ENCODE results near the gene GPN2. TPM values are rescaled to one million over a fixed set of nuclear protein-coding genes. Genes with fewer than 3 reads are reported as not detected.

GPN2 gene
- total and polyA plus RNA-seq, 9 of the 15 experiments (the other 6 are each of a cell fraction or from before 2014, with no cell fraction given): 9.9 to 58.8 (median 20.4) TPM

GRCh38 chr1:26900001-26900814, 10.1 kb upstream of the GPN2 start, which contains the start of gene GPATCH3 (continued):
- TF ChIP-seq PKNOX1 (IDR thresholded peaks at IDR 0.05) (no peak), ZNF436 (CRISPR knock-in tag; IDR thresholded peaks at IDR 0.05) (peak; percentile 45; the same call in 1 of the 2 replicates), TRIM28 (IDR thresholded peaks at IDR 0.05) (peak; percentile 56), GTF3C2 (IDR thresholded peaks at IDR 0.05; ENCODE audit: borderline replicate concordance, extremely low read depth, insufficient read length) (no peak), ZSCAN29 (IDR thresholded peaks at IDR 0.05) (no peak; the same call in 1 of the 2 replicates), NFE2 (IDR thresholded peaks at IDR 0.05; ENCODE audit: low read depth) (peak; percentile 45; the same call in 1 of the 2 replicates), MCM3 (IDR thresholded peaks at IDR 0.05) (no peak), ZNF584 (CRISPR knock-in tag; IDR thresholded peaks at IDR 0.05; ENCODE audit: low read depth) (no peak), FOS (IDR thresholded peaks at IDR 0.05; ENCODE audit: extremely low read depth, insufficient read length) (no peak), ZFX (CRISPR knock-in tag; IDR thresholded peaks at IDR 0.05) (peak; percentile 93), HNRNPLL (IDR thresholded peaks at IDR 0.05; ENCODE audit: low read depth, low read length, poor library complexity, severe bottlenecking) (peak; percentile 28), ZNF785 (CRISPR knock-in tag; IDR thresholded peaks at IDR 0.05) (no peak), THAP7 (CRISPR knock-in tag; IDR thresholded peaks at IDR 0.05) (no peak), ZNF316 (IDR thresholded peaks at IDR 0.05) (peak; percentile 26; the same call in 1 of the 2 replicates), RCOR1 (IDR thresholded peaks at IDR 0.05; ENCODE audit: borderline replicate concordance in 1 of 2, low read depth in 2 of 2, low read length in 2 of 2) (peak in 1 of 2 experiments; percentile 63; a peak in 1 of 4 replicates), ZNF239 (CRISPR knock-in tag; IDR thresholded peaks at IDR 0.05) (no peak), THRA (IDR thresholded peaks at IDR 0.05) (no peak), GMEB1 (CRISPR knock-in tag; IDR thresholded peaks at IDR 0.05) (0 out of 2 replicates have a peak, but pooled peaks have one; percentile 47), ZNF561 (CRISPR knock-in tag; conservative IDR thresholded peaks at IDR 0.05) (no peak), KAT8 (IDR thresholded peaks at IDR 0.05; ENCODE audit: low read depth) (peak; percentile 93), TCF3 (CRISPR knock-in tag; IDR thresholded peaks at IDR 0.05) (0 out of 2 replicates have a peak, but pooled peaks have one; percentile 11), TCF7 (IDR thresholded peaks at IDR 0.05; ENCODE audit: borderline replicate concordance) (0 out of 2 replicates have a peak, but pooled peaks have one; percentile 52)

Measured in K562 (cell line).